Measurements from ENCODE around the gene ZG16.

ZG16 gene

DNA sequence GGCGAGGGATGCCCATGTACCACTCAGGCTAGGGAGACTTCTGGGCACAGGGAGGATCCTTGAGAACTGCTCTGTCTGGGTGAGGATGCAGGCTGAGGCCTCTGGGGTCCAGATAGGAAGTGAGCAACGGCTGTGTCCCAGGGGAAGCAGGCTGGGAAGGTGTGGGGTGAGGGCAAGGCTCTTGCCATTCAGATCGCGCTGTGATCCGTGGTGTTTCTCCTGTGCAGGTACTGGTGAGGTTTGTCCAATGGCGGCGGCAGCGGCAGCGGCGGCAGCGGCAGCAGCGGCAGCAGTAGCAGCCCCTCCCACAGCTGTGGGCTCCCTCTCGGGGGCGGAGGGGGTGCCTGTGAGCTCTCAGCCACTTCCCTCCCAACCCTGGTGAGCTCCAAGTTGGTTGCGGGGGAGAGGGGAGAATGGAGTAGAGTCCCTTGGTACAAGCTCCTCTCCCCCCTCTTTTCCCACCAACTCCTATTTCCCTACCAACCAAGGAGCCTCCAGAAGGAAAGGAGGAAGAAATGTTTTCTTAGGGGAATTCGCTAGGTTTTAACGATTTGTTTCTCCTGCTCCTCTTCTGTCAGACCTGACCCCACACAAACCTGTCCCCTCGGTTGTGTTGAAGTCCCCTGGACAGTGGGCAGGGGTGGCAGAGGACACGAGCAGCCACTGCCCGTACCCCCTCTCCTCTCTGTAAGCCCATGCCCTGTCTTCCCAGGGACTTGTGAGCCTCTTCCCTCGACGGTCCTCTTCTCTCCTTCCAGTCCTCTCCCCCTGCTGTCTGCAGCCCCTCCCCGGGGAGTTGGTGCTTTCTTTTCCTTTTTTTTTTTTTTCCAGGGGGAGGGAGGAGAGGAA is 32.0 kb downstream of the ZG16 start:
- DNase-seq (ENCODE audit: low read depth in 2 of 2), result no peak

DNA sequence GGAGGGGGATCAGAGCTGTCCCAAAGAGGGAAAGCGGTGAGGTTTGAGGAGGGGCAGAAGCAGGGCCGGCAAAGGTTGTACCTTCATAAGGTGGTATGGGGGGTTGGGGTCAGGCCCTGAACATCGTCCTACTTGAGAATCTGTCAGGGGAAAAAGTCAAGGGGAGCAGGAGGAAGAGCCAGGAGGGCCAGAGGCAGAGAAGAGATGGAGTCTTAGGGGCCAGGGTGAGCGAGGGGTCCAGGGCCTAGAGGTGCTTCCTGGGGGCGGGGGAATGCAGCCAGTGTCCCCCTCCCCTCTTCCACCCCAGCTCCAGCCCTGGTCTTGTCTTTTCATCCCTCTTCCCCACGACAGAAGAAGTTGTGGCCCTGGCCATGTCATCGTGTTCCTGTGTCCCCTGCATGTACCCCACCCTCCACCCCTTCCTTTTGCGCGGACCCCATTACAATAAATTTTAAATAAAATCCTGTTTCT is 32.7 kb downstream of the ZG16 start:
- DNase-seq (ENCODE audit: low read depth in 2 of 2), result no peak

DNA sequence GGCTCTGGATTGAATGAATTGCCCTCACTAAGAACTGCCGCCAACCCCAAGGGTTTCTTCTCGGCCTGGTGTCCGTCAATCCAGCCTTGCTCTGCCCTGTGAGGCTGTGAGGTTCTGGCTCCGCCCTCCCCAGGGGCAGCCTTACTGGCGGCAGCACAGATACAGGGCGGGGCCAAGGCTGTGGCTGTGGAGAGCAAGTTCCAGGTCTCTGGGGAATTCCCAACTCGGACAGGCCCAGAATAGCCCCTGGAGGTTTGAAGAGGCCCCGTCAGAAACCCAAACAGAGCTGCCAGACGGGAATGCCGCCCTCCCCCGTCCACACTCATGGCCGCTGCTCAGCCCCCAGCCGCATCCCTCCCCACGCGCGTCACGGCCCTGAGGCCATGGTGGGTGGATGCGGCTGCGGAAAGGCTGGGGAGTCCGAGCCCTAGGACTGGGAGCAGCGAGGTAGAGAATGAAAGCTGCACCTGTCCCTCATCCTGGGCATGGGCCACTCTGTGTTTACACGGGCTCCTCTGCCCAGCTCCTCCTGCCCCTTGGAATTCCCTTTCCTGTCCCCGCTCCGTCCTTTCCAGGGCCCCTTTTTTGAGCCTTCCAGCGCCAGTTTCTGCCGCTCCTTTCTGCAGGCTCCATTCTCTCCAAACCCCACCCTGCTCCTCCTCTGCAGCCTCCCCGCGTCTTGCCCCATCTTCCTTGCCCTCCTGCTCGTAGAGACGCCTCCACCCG is 33.3 kb downstream of the ZG16 start:
- DNase-seq (ENCODE audit: low read depth in 2 of 2), result no peak

DNA sequence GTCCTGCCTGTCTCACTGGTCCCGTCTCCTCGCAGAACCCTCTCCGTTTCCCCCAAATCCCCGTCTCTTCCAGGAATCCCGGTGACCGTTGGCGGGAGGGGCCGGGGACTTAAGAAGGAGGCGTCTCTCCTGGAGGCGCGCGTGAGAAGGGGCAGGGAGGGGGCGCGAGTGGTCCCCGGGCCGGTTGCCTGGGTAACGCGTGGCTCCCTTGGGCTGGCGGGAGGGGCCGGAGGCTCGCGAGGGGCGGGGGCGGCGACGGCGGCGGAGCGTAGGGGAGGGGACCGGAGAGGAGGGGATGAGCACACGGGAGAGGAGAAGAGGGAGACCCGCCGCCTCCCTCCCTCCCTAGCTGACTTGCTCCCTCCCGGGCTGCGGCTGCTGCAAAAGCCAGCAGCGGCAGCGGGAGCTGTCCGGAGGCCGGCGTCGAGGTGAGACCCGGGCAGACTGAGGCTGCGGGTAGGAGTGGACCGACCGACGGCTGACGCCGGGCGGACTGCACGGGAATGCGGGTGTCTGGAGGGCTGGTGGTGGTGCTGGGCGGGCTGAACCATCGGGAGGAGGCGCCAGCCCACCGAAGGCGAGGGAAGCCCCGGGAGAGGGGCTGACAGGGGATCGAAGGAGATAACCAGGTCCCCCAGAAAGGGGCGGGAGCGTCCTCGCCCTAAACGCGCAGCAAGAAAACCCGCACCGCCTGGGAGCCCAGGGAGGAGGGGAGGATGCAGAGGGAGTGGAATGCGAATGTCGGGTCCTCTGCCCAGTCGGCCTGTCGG is 34.0 kb downstream of the ZG16 start, which contains the start of gene PRRT2:
TSS of gene PRRT2 (plus strand) at position 298 of the 770 bp plus-strand sequence. CDS start 862 bp downstream, outside the sequence.
- no peak for DNase-seq (ENCODE audit: low read depth in 2 of 2)

- no peak for DNase-seq (ENCODE audit: low read depth in 2 of 2)
Measured at GRCh38 chr16:29812754-29813643, 34.9 kb downstream of the ZG16 start.

DNA sequence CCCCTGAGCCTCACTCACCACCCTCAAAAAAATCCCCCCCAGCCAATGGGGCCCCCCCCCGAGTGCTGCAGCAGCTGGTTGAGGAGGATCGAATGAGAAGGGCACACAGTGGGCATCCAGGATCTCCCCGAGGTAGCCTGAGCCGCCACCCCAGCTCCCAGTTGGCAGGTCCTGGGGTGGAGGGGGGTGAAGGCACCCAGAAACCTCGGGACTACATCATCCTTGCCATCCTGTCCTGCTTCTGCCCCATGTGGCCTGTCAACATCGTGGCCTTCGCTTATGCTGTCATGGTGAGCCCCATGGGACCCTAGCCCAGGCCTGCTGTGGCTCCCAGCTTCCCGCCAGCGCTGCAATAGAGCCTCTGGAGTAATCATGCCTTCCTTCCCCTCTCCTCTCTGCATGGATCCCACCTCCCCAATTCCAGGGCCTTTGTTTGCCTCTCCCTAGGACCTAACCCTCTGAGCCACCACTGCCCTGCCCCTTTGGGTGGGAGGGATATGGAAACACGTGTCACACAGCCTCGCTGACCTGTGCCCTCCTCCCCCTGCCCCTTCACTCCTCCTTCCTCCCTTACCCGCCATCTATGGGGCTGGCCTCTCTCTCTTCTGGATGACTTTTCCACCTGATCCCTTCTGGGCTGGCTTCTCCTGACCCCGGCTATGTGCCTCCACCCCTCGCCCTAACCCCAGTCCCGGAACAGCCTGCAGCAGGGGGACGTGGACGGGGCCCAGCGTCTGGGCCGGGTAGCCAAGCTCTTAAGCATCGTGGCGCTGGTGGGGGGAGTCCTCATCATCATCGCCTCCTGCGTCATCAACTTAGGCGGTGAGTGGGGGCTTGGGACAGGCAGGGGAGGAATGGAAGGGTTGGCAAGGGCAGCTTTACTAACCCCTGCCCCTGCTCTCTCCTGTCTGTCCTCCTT is 35.8 kb downstream of the ZG16 start:
- no peak for DNase-seq (ENCODE audit: low read depth in 2 of 2)

- DNase-seq (ENCODE audit: low read depth in 2 of 2), result no peak
Measured at GRCh38 chr16:29814592-29814991, 36.5 kb downstream of the ZG16 start.

- no peak for DNase-seq (ENCODE audit: low read depth in 2 of 2)
Measured at GRCh38 chr16:29815032-29815721, 37.1 kb downstream of the ZG16 start.

DNA sequence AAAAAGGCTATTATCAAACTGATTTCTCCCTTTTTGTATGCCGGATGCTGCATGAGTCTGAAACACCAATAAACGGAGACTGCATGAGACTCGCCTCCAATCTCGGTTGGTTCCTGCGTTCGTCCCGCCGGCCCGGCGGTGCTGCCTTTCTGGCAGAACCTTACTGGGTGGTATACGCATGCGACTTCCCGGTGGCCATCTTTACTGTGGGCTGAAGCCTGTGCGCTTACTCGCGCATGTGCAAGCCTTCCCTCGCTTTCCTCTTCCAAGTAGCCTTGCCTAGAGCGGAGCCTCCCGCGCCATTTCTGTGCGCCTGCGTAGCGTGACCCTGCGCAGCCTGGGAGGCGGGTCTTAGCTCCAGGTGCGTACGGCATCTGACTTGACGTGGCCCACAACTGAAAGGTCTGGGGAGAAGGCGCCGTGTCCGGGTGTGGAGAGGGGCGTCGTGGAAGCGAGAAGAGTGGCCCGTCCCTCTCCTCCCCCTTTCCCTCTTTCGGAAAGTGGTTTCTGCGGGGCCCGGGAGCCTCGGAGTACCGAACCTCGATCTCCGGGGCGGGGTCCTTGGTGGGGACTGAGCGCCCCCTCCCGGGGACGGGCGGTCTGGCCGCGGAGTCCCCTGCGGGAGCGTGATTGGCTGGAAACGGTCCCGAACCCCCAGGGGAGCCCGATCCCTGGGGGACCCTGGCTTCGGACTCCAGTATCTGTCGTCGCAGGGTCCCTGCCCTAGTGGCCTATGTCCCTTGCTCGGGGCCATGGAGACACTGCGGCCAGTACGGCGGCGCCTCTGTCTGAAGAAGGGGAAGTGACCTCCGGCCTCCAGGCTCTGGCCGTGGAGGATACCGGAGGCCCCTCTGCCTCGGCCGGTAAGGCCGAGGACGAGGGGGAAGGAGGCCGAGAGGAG is 38.0 kb downstream of the ZG16 start, which contains the start of gene PAGR1:
TSS of gene PAGR1 (plus strand) at position 360 of the 901 bp plus-strand sequence. CDS start at position 734, 374 bp downstream.
- DNase-seq (ENCODE audit: low read depth in 2 of 2), result peak; percentile 96

GRCh38 chr16:29816694-29817441 is 38.8 kb downstream of the ZG16 start:
- DNase-seq (ENCODE audit: low read depth in 2 of 2), result no peak

- no peak for DNase-seq (ENCODE audit: low read depth in 2 of 2)
Measured at GRCh38 chr16:29818082-29818481, 40.0 kb downstream of the ZG16 start.

DNA sequence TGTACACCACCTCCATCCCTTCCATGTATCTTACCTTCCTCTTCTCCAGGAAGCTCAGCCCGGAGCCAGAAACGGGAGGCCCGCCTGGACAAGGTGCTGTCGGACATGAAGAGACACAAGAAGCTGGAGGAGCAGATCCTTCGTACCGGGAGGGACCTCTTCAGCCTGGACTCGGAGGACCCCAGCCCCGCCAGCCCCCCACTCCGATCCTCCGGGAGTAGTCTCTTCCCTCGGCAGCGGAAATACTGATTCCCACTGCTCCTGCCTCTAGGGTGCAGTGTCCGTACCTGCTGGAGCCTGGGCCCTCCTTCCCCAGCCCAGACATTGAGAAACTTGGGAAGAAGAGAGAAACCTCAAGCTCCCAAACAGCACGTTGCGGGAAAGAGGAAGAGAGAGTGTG is 41.5 kb downstream of the ZG16 start:
- DNase-seq (ENCODE audit: low read depth in 2 of 2), result no peak

DNA sequence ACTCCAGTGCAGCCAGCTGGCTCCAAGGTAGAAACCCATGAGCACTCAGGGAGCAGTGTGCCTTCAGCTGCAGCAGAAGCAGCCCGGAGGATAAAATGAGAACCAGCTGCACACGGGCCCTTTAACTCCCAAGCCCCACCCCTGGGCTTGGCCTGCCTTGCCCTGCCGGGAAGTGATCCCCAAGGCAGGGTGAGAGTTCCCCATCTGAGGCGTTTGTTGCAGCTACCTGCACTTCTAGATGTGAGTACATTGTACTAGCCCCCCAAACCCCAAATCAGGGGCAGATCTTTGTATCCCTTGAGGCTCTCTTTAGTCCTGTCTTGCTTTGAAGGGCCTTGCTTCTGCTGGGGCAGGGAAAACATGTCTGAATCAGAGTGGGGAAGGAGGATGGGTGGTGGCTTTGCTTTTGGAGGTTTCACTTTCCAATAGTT is 42.2 kb downstream of the ZG16 start, which contains the start of gene MVP:
TSS of gene MVP (plus strand) at position 192 of the 431 bp plus-strand sequence. CDS start 10,088 bp downstream, outside the sequence.
- DNase-seq (ENCODE audit: low read depth in 2 of 2), result no peak

DNA sequence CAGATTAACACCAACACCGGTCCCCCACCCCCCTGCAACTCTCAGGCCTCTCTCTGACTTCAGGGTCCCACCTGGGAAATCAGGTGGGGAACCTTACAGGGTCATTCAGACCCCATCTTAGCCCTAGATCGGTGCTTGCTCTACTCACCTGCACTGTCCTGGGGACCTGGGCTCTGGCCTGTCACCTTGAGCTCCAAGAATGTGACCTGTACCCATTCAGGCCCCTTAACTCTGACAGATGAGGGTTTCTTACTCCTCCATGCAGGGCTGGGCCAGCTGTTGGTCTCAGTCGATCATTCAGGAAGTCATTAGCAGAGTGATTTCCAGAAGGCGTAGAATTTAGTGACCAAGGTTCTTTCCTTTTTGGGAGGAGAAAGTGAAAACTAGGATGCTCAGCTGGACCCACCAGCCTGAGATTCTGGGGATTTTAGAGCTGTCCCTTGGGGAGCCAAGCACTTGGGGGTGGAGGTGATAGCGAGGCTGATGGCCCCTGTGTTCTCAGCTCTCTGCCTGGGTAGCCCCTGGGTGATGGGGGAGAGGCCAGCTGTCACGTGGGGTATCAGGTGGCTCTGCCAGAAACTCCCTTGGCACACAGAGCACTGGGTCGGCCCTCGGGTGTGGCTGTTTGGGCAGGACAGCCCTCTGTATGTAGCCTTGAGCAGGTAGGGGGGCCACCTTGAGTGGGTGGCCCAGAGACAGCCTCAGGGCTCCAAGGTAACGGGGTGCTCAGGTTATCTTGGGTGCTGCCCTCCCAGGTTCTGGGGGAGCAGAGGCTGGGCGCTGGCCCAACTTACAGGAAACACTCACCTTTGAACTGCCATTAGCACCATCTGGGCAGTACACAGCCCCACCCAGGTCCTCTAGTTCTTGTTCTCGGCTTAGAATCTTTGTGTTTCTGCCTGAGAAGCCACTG is 42.9 kb downstream of the ZG16 start:
- no peak for DNase-seq (ENCODE audit: low read depth in 2 of 2)

- no peak for DNase-seq (ENCODE audit: low read depth in 2 of 2)
Measured at GRCh38 chr16:29821643-29822115, 43.6 kb downstream of the ZG16 start.

GRCh38 chr16:29824589-29825144 is 46.6 kb downstream of the ZG16 start:
- DNase-seq (ENCODE audit: low read depth in 2 of 2), result no peak

Measured in stimulated activated CD8-positive, alpha-beta memory T cell treated with anti-CD3 and anti-CD28 coated beads, Interleukin-2, amount 100 ng/mL, for 1 hour (primary cell).